ENCODE data around the gene BEAN1.

Gene BEAN1, protein sequence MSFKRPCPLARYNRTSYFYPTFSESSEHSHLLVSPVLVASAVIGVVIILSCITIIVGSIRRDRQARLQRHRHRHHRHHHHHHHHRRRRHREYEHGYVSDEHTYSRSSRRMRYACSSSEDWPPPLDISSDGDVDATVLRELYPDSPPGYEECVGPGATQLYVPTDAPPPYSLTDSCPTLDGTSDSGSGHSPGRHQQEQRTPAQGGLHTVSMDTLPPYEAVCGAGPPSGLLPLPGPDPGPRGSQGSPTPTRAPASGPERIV

DNA sequence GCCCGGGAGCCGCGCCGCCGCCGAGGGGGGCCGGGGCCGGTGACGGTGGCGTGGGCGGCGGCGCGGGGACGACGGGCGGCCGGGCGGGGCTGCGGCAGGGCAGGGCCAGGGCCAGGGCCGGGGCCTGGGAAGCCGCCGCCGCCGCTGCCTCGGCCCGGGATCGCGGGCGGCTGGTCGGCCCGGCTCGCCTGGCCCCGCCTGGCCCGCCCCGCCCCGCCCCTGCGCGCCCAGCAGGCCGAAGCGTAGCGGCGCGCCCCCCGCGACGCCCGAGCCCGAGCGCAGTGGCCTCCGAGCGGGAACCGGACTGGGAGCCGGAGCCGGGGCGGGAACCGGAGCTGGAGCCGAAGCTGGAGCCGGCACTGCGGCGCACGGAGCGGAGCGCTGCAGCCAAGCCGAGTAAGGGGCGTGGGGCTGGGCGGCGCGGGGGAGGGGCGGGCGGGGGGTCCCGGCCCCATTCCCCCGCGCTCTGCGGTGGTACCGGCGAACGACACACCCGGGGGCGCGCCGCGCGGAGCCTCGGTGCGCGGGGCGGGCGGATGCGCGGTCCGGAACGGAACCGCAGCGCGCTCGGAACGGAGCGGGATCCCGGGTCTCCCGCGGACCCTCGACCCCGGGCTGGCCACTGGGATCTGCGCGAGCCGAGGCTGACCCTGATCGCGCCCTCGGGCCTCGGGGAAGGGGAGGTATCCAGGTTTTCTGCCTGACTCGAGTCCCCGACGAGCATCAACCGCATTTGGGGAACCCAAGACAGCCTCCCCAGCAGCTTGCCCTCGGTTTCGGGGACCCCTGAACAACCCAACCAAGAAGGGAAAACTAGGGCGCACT lies at the start of gene BEAN1:
BEAN1 (plus strand) TSS at position 260 of the 825 bp plus-strand sequence. CDS start 10,382 bp downstream, outside the sequence.
- no peak for DNase-seq

DNA sequence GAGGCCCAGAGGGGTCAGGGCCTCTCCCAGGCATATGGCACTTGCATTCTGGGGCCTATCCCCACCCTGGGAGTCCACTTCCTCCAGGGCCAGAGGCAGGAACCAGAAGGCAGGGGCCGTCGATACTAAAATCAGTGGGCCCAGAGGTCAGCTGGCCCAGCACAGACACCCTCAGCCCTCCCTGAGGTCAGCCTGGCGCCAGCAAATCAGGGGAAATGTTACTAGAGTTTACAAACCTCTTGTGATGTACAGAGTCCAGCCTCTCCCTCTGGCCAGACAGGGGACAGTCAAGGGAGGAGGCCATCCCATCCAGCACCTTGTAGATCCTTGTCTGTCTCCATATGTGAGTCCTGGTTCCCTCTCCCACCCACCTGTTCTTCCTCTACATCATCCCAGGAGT lies 49.8 kb upstream of the BEAN1 start:
- DNase-seq, result no peak

DNA sequence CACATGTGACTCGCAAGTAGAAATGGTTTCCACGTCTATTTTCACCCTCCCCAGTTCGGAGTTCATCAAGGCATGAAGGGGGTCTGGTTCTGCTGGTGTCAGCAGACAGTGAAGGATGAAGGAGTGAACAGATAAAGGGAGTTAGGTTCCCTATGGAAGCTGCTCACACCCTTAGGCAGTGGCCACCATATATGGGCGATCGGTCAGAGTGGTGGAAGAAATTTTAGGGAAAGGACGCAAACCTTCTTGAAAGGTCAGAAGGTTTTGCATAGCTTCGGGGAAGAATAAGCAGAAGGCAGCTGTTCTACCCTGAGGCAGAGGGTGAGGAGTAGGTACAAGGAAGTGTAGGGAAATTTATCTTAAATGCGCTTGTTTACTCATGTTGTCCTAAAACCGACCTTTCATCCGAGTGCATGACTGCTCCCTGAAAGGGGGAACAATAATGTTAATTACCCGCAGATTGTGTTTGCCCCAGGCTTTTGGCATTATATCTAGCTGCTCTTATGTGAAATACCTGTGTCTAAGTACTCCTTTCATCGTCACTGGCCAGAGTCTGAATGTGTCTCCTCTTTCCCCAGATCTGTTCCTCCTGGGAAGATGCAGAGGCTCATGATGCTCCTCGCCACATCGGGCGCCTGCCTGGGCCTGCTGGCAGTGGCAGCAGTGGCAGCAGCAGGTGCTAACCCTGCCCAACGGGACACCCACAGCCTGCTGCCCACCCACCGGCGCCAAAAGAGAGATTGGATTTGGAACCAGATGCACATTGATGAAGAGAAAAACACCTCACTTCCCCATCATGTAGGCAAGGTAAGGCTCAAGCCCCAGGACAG lies 48.1 kb upstream of the BEAN1 start:
- no peak for DNase-seq

GRCh38 chr16:66379571-66379941 lies 47.5 kb upstream of the BEAN1 start:
- no peak for DNase-seq

DNA sequence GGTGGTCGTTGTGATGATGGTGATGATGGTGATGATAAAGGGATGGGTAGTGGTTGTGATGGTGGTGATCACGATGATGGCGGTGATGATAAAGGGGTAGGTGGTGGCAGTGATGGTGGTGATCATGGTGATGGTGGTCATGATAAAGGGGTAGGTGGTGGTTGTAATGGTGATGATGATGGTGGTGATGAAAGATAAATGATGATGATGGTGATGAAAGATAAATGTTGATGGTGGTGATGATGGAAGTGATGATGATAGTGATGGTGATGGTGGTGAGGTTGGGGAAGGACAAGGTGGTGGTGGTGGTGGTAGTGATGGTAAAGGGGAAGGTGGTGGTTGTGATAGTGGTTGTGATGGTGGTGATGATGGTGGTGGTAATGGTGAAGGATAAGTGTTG lies 46.7 kb upstream of the BEAN1 start:
- no peak for DNase-seq

DNA sequence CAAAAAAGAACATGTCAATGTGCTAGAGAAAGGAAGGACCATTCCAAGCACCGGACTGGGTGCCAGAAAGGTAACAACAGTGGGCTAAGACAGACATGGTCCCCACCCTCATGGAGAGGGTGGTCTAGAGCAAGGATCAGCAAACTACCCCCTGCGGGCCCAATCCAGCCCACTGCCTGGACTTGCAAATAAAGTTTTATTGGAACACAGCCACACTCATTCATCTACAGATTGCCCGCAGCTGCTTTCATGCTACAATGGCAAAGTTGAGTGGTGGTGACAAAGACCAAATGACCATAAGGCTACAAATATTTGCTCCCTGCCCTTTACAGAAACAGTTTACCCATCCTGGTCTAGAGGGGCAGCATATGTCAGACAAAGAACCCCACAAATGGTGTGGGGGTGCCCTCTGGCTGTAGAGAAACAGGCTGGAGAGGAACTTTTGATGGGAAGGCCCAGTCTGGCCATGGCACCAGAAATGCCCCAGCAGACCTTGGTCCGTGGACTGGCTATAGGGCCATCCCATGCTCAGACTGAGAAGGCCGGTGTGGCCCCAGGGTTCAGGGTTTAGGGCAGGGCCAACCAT lies 45.4 kb upstream of the BEAN1 start:
- DNase-seq, result no peak

DNA sequence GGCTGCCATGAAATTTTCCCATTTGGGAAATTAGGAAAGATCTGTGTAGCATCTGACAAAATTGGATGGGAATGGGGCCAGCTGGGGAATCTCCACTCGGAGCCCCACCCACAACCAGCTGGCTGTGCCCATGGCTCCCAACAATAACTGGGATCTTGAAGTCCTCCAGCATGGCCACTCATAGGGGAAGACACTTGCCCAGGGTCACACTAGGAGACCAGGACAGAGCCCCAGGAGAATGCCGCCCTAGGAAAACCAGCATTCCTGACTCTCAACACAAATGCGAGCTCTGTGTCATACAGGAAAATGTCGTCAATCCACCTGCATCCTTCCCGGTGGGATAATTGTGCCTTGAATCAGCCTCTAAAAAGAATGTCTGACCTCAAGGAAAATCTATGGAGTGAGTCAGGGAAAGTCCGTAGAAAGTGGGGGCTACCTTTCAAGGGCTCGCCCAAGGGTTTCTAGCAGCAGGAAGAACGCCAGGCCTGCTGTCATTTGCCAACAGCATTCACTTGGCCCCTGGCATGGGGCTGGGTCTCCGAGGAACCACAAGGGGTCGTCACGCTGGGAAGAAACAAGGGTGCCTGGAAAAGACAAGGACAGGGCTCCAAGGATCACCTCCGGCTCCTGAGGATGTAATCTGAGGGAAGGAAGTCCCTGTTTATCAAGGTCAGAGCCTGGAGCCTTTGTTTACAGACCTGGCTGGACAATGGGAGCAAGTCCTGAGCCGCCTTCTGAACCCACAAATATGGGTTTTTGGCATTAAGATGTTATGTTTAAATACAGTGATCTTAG lies 44.7 kb upstream of the BEAN1 start:
- DNase-seq, result peak; percentile 37

DNA sequence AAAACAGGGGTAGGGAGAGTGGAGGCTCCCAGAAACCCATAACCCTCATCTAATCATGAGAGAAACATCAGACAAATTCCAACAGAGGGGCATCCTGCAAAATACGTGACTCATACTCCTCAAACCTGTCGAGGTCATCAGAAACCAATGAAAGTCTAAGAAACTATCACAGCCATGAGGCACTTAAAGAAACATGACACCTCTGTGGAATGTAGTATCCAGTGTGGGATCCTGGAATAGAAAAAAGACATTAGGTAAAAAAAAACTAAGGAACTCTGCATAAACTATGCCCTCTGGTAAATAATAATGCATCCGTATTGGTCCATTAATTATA lies 44.2 kb upstream of the BEAN1 start:
- peak; percentile 31 for DNase-seq

DNA sequence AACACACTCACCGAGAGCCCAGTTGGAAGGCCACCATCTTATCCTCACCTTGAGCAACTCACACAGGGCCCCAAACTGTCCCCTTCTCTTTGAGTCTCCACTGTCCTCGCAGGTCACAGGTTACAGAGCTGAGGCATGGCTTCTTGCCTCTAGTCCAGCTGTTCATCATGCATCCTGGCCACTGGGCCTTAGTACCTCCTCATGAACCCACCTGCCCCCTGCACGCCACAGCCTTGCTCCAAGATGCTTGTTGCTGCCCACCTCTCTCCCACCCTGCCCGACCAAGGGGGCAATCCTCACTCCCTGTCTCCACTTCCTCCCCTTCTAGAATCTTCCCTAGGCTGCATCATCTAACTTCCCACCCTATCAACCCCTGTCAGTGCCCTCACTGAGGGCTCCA lies 43.5 kb upstream of the BEAN1 start:
- DNase-seq, result no peak

GRCh38 chr16:66385415-66385814 lies 41.7 kb upstream of the BEAN1 start:
- DNase-seq, result no peak

GRCh38 chr16:66386629-66387622 lies 40.2 kb upstream of the BEAN1 start:
- no peak for DNase-seq

DNA sequence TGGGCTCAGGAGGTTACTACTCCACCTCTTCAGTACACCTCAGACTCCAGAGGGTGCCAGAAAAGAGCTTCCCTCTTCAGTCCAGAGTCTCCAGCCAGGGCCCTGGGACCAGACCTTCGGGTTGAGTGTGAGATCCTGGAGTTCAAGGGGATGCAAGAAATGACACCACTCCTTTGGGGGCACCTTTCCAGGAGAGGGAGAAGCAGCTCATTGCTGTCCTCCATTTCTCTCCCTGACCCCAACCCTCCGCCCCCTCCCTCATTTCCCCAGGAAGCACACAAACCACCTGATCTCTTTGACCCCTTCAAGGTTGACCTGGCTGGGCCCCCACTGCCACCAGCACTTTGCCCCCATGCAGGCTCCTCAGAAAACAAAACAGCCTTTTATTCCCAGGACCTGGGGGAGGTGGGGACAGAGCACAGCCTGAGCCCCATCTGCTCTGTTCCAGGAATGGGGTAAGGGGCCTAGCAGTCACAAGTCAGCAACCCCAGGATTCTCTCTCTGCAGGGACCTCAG lies 39.2 kb upstream of the BEAN1 start:
- DNase-seq, result no peak

- DNase-seq, result no peak
Measured at GRCh38 chr16:66388350-66389139, 38.5 kb upstream of the BEAN1 start.

GRCh38 chr16:66389256-66390176 lies 37.6 kb upstream of the BEAN1 start:
- no peak for DNase-seq

DNA sequence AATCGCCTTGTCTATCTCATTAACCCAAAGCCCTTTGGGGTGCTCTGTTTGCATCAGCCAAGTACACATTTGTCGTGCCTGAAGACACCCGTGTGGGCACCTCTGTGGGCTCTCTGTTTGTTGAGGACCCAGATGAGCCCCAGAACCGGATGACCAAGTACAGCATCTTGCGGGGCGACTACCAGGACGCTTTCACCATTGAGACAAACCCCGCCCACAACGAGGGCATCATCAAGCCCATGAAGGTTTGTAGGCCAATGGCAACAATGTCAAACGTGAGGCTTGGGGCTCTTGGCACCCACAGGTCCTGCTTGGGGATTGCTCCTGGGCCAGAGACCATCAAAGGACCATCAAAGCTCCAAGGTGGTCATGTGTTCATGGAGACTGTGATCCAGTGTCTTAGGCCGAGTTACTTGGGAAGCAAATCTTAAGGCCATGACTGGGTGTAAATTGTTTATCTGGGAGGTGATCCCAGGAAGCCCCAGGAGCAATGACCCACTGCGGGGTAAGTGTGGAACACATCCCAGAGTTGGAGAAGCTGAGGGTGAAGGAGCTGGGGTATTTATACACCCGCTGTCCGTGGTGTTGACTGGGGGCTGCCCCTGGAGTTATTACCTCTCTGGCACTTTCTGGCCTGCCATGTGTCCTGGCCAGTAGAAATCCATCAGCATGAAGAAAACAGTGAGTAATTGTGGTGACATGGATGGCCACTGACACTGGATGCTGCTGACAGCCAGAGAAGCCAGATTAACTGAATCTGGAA lies 36.6 kb upstream of the BEAN1 start:
- DNase-seq, result no peak

DNA sequence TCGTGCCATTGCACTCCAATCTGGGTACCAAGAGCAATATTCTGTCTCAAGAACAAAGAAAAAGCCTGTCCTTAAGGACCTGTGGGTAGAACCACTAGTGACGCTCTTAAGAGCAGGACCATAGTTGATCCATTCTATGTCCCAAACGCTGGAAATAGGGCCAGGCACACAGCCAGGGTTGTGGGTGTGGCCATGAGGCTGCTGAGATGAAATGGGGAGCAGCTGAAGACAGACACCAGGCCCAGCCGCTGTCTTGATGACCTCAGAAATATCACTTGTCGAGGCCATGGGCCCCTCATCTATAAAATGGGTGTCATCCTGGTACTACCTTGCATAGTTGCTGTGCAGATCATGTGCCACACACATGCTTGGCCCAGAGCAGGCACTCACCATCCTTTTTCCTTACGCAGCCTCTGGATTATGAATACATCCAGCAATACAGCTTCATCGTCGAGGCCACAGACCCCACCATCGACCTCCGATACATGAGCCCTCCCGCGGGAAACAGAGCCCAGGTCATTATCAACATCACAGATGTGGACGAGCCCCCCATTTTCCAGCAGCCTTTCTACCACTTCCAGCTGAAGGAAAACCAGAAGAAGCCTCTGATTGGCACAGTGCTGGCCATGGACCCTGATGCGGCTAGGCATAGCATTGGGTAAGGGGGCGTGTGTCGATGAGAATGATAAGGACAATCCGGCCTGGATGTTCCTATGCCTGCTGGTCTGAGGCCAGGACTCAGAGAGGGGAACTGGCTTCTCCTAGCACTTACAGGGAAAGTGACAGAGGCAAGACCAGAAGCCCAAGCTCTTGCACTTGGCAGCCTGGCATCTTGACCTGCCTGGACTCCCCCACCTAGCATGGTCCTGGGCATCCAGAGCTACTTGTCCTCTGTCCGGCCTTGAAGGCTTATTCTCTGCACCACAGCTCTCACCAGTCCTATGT lies 35.1 kb upstream of the BEAN1 start:
- DNase-seq, result no peak
